ENCODE results near the gene MUL1.

Gene MUL1

DNA sequence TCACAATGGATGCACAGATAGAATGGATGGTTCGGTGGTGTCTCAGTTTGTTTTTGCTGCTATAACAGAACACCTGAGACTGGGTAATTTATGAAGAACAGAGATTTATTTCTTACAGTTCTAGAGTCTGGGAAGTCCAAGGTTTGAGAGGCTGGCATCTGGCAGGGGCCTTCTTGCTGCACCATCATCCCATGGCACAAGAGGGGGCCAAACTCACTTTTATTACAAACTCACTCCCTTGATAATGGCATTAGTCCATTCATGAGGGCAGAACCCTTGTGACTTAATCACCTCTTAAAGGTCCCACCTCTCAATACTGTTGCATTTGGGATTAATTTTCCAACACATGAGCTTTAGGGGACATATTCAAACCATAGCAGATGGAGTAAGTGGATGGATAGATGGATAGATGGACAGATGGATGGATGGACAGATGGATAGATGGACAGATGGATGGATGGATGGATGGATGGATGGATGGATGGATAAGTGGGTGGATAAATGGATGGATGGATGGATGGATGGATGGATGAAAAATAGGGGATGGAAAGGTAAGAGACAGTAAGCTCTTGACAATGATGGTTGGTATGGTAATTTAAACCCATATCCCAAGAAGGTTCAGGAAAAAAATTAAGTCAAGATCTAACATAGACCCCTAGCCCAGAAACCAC lies 38.4 kb downstream of the MUL1 start:
- H3K9me3 ChIP-seq (ENCODE audit: control insufficient read depth, insufficient read depth, low read length), result no peaks in the 10 kb centered on the region
- H3K36me3 ChIP-seq (ENCODE audit: control insufficient read depth, insufficient read depth, low read length), result no peaks in the 10 kb centered on the region
- WGBS (ENCODE audit: insufficient coverage, insufficient read length), result no CpG with 5 or more reads among the region's 1 CpG
- no peaks in the 10 kb centered on the region; the same call in 1 of the 2 replicates for H3K27me3 ChIP-seq (ENCODE audit: control insufficient read depth, insufficient read depth, low read length)
- DNase-seq (ENCODE audit: low read depth, low spot score), result no peak
- H3K27ac ChIP-seq (ENCODE audit: low read length), result no peak overlapping the region
- no peaks in the 10 kb centered on the region; the same call in 1 of the 2 replicates for H3K4me1 ChIP-seq (ENCODE audit: control insufficient read depth, insufficient read depth, low read length)
- no peak overlapping the region for H3K4me3 ChIP-seq (ENCODE audit: low read length)

DNA sequence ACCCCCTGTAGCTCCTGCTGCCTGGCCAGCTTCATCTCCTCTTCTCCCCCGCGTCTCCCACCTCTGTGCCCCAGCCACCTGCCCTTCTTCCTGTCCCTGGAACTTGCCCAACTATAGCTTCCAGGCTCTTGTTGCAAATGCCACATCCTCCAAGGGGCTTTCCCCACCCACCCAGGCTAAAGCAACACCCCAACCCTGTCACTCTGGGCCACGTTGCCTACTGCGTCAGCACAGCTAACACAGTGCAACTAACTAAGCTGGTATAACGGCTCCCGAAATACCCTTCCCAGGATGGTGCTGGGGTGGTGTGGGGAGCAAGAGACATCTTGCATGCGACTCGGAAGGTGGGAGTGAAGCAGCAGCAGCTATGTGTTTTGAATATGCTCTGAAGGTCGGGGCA lies 41.7 kb downstream of the MUL1 start:
- no CpG with 5 or more reads among the region's 9 CpGs for WGBS (ENCODE audit: insufficient coverage, insufficient read length)
- H3K27me3 ChIP-seq (ENCODE audit: control insufficient read depth, insufficient read depth, low read length), result no peaks in the 10 kb centered on the region; the same call in 1 of the 2 replicates
- no peaks in the 10 kb centered on the region for H3K36me3 ChIP-seq (ENCODE audit: control insufficient read depth, insufficient read depth, low read length)
- no peak for DNase-seq (ENCODE audit: low read depth, low spot score)
- no peak overlapping the region for H3K4me3 ChIP-seq (ENCODE audit: low read length)
- no peaks in the 10 kb centered on the region for H3K9me3 ChIP-seq (ENCODE audit: control insufficient read depth, insufficient read depth, low read length)
- H3K4me1 ChIP-seq (ENCODE audit: control insufficient read depth, insufficient read depth, low read length), result no peaks in the 10 kb centered on the region; the same call in 1 of the 2 replicates
- no peak overlapping the region for H3K27ac ChIP-seq (ENCODE audit: low read length)

DNA sequence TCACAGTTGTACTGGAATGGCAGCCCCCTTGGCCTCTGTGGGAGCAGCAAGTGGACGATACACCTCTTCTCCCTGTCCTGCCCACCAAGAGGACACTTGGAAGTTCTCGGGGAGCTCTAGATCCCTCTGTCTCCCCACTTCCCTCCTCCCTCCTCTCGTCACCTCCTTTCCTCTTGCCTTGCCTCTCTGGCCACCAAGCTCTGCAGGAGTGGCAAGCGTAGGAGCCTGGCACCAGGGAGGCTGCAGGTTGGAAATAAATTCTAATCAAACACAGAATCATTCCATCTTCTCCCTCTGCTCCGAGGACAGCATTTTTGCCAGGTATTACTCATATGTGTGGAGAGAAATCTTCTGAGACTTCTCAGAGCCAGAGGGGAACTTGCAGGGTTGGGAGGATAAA lies 42.8 kb downstream of the MUL1 start:
- Histone ChIP-seq H3K27ac (ENCODE audit: low read length) (no peak overlapping the region), H3K4me3 (ENCODE audit: low read length) (no peak overlapping the region), H3K36me3 (ENCODE audit: control insufficient read depth, insufficient read depth, low read length) (no peaks in the 10 kb centered on the region), H3K4me1 (ENCODE audit: control insufficient read depth, insufficient read depth, low read length) (no peaks in the 10 kb centered on the region; the same call in 1 of the 2 replicates), H3K27me3 (ENCODE audit: control insufficient read depth, insufficient read depth, low read length) (no peaks in the 10 kb centered on the region; the same call in 1 of the 2 replicates), H3K9me3 (ENCODE audit: control insufficient read depth, insufficient read depth, low read length) (no peaks in the 10 kb centered on the region)
- no CpG with 5 or more reads among the region's 5 CpGs for WGBS (ENCODE audit: insufficient coverage, insufficient read length)
- no peak for DNase-seq (ENCODE audit: low read depth, low spot score)

DNA sequence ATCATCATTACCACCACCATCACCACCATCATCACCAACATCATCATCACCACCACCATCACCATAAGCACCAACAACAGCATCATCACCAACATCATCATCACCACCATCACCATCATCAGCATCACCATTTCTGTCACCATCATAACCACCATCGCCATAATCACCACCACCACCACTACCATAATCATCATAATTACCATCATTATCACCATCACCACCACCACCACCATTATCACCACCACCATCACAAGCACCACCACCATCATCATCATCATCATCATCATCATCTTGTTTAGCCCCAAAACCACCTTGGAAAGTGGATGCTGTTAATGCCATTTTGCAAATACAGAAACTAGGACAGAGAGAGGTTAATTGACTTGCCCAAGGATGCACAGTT lies 44.4 kb downstream of the MUL1 start:
- Histone ChIP-seq H3K36me3 (ENCODE audit: control insufficient read depth, insufficient read depth, low read length) (no peaks in the 10 kb centered on the region), H3K27me3 (ENCODE audit: control insufficient read depth, insufficient read depth, low read length) (no peaks in the 10 kb centered on the region; the same call in 1 of the 2 replicates)
- WGBS (ENCODE audit: insufficient coverage, insufficient read length), result no CpG with 5 or more reads among the region's 1 CpG

DNA sequence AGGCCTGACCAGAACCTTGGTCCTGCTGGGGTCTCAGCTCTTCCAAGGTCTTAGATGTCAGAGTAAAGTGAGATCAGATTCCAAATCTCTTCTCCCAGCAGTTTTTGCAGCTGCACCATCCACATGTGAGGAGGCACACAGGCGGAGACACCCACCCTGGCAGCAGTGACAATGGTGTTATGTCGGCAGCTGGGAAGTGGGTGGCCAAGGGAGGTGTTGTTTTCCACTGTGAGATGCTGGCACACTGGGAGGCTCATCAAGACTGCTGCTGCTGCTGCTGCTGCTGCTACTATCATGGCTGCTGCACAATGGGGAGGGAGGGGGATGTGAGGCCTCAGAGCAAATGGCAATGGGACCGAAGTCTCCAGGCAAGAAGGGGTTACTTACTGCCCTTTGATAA lies 45.6 kb downstream of the MUL1 start:
- no peaks in the 10 kb centered on the region for H3K9me3 ChIP-seq (ENCODE audit: control insufficient read depth, insufficient read depth, low read length)
- H3K27me3 ChIP-seq (ENCODE audit: control insufficient read depth, insufficient read depth, low read length), result no peaks in the 10 kb centered on the region; the same call in 1 of the 2 replicates
- no peak overlapping the region for H3K4me3 ChIP-seq (ENCODE audit: low read length)
- no peak overlapping the region for H3K27ac ChIP-seq (ENCODE audit: low read length)
- DNase-seq (ENCODE audit: low read depth, low spot score), result no peak
- no peaks in the 10 kb centered on the region for H3K36me3 ChIP-seq (ENCODE audit: control insufficient read depth, insufficient read depth, low read length)
- no CpG with 5 or more reads among the region's 3 CpGs for WGBS (ENCODE audit: insufficient coverage, insufficient read length)
- H3K4me1 ChIP-seq (ENCODE audit: control insufficient read depth, insufficient read depth, low read length), result no peaks in the 10 kb centered on the region; the same call in 1 of the 2 replicates

More for the DNA sequence above, 44.4 kb downstream of the MUL1 start:
- no peak overlapping the region for H3K4me3 ChIP-seq (ENCODE audit: low read length)
- no peak for DNase-seq (ENCODE audit: low read depth, low spot score)
- H3K4me1 ChIP-seq (ENCODE audit: control insufficient read depth, insufficient read depth, low read length), result no peaks in the 10 kb centered on the region; the same call in 1 of the 2 replicates
- H3K9me3 ChIP-seq (ENCODE audit: control insufficient read depth, insufficient read depth, low read length), result no peaks in the 10 kb centered on the region
- H3K27ac ChIP-seq (ENCODE audit: low read length), result no peak overlapping the region

DNA sequence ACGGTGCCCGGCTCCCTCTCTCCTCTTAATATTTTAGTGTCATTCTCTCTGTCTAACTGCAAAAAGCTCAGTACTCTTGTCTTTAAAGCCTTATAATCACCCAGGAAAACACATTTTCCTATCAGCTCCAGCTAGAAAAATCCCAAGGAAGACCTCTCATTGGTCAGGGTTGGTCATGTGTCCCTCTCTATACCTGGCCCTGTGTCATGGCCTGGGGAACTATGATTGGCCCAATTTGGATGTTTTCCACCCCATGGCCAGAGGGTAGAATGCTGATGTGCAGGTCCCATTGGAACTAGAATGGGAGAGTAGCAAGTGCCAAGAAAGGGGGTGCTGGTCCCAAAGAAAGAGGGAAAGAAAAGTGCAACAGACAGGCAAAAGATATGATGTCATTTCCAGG lies 49.2 kb downstream of the MUL1 start:
- DNase-seq (ENCODE audit: low read depth, low spot score), result no peak
- H3K4me1 ChIP-seq (ENCODE audit: control insufficient read depth, insufficient read depth, low read length), result no peaks in the 10 kb centered on the region
- no peaks in the 10 kb centered on the region for H3K27me3 ChIP-seq (ENCODE audit: control insufficient read depth, insufficient read depth, low read length)
- no CpG with 5 or more reads among the region's 2 CpGs for WGBS (ENCODE audit: insufficient coverage, insufficient read length)
- no peak overlapping the region for H3K27ac ChIP-seq (ENCODE audit: low read length)
- H3K4me3 ChIP-seq (ENCODE audit: low read length), result no peak overlapping the region
- H3K9me3 ChIP-seq (ENCODE audit: control insufficient read depth, insufficient read depth, low read length), result no peaks in the 10 kb centered on the region
- no peaks in the 10 kb centered on the region for H3K36me3 ChIP-seq (ENCODE audit: control insufficient read depth, insufficient read depth, low read length)

DNA sequence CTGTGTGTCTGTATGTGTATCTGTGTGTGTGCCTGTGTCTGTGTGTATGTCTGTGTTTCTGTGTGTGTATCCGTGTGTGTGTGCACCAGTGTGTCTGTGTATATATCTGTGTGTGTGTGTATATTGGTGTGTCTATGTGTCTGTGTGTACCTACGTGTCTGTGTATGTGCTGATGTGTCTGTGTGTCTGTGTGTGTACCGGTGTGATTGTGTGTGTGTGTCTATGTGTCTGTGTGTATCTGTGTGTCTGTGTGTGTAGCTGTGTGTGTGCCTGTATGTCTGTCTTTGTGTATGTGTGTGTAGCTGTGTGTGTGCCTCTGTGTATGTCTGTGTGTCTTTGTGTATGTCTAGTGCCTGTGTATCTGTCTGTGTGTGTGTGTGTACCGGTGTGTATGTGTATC lies 53.9 kb downstream of the MUL1 start:
- no peaks in the 10 kb centered on the region for H3K36me3 ChIP-seq (ENCODE audit: control insufficient read depth, insufficient read depth, low read length)
- no peak overlapping the region for H3K4me3 ChIP-seq (ENCODE audit: low read length)
- WGBS (ENCODE audit: insufficient coverage, insufficient read length), result no CpG with 5 or more reads among the region's 4 CpGs
- no peak for DNase-seq (ENCODE audit: low read depth, low spot score)
- no peak overlapping the region for H3K27ac ChIP-seq (ENCODE audit: low read length)
- no peaks in the 10 kb centered on the region for H3K9me3 ChIP-seq (ENCODE audit: control insufficient read depth, insufficient read depth, low read length)
- H3K27me3 ChIP-seq (ENCODE audit: control insufficient read depth, insufficient read depth, low read length), result no peaks in the 10 kb centered on the region
- H3K4me1 ChIP-seq (ENCODE audit: control insufficient read depth, insufficient read depth, low read length), result no peaks in the 10 kb centered on the region

DNA sequence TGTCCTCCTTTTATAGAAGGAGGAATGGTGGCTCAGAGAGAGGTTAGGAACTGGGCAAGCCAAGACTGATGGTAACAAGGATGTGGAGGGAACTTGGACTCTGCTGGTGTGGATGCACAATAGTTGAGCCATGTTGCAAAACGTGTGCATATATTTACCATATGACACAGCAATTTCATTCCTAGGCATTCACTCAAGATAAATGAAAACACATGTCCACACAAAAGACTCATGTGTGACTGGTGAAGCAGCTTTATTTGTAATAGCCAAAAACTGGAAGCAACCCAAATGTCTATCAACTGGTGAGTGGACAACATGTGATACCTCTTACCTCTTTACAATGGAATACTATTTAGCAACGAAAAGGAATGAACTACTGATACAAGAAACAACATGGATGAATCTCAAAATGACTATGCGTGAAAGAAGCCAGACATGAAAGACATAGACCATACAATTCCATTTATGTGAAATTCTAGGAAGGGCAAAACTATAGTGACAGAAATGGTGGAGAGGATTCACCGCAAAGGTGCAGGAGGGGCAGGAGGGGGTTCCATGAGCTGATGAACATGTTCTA lies 58.1 kb downstream of the MUL1 start:
- Histone ChIP-seq H3K27me3 (ENCODE audit: control insufficient read depth, insufficient read depth, low read length) (no peaks in the 10 kb centered on the region), H3K9me3 (ENCODE audit: control insufficient read depth, insufficient read depth, low read length) (no peaks in the 10 kb centered on the region), H3K4me1 (ENCODE audit: control insufficient read depth, insufficient read depth, low read length) (no peaks in the 10 kb centered on the region), H3K4me3 (ENCODE audit: low read length) (no peak overlapping the region), H3K27ac (ENCODE audit: low read length) (no peak overlapping the region), H3K36me3 (ENCODE audit: control insufficient read depth, insufficient read depth, low read length) (no peaks in the 10 kb centered on the region)
- WGBS (ENCODE audit: insufficient coverage, insufficient read length), result no CpG with 5 or more reads among the region's 4 CpGs
- DNase-seq (ENCODE audit: low read depth, low spot score), result no peak
